K562 (cell line): ENCODE results near the gene HYOU1. TPM values are rescaled to one million over a fixed set of nuclear protein-coding genes. Genes with fewer than 3 reads are reported as not detected.

ENCODE experiments used
- AFF1 ChIP-seq, 2 experiments: fragments of 450-650 bp; IDR thresholded peaks; 2 replicates each; pipeline ENCODE4 v1.6.1; 2018; ENCODE audit warnings: mild to moderate bottlenecking in 2 of 2, low read depth in 1 of 2; ENCODE audit not compliant: partially characterized antibody in 2 of 2
- BRCA1 ChIP-seq, 2 experiments: fragments of 450-650 bp in 1 of 2; sonication (generic) in 1 of 2; formaldehyde crosslinking in 1 of 2; IDR thresholded peaks; 2 replicates each; pipeline versions ENCODE4 v1.5.0 to v1.6.1; 2017 to 2020; ENCODE audit warnings: mild to moderate bottlenecking in 1 of 2, missing genetic modification reagents in 1 of 2
- CBX1 ChIP-seq: sonication (generic); IDR thresholded peaks from 2 replicates; pipeline ENCODE4 v1.6.1; 2016; ENCODE audit warnings: antibody characterized with exemption, low read depth, mild to moderate bottlenecking
- CREB1 ChIP-seq, 2 experiments: sonication (generic) in 1 of 2; formaldehyde crosslinking in 1 of 2; IDR thresholded peaks; 2 replicates each; pipeline versions ENCODE4 v1.6.1 to v1.8.0; 2012 to 2022; ENCODE audit warnings: inconsistent platforms in 1 of 2, mild to moderate bottlenecking in 1 of 2, missing genetic modification reagents in 1 of 2, moderate library complexity in 1 of 2
- EHMT2 ChIP-seq: fragments of 450-650 bp; IDR thresholded peaks from 2 replicates; pipeline ENCODE4 v1.6.1; 2018; ENCODE audit warnings: antibody characterized with exemption
- FIP1L1 ChIP-seq: fragments of 200-400 bp; formaldehyde crosslinking; IDR thresholded peaks from 2 replicates; pipeline ENCODE4 v1.6.1; 2018; ENCODE audit warnings: mild to moderate bottlenecking, low read depth, low read length; ENCODE audit not compliant: poor library complexity, severe bottlenecking
- MEIS2 ChIP-seq: fragments of 450-650 bp; IDR thresholded peaks from 2 replicates; pipeline ENCODE4 v1.6.1; 2014; ENCODE audit warnings: mild to moderate bottlenecking; ENCODE audit not compliant: partially characterized antibody
- MYC ChIP-seq, 2 experiments: fragments of 250-450 bp in 1 of 2; sonication (Bioruptor Pico) in 1 of 2; IDR thresholded peaks; 2 replicates each; pipeline versions ENCODE4 v1.5.1 to v1.6.1; 2012 to 2021; ENCODE audit warnings: low read depth in 2 of 2, borderline replicate concordance in 1 of 2, improper control_type of control experiment in 1 of 2, low read length in 1 of 2, mild to moderate bottlenecking in 1 of 2, moderate library complexity in 1 of 2
- NR1H2 ChIP-seq: sonication (generic); formaldehyde crosslinking; IDR thresholded peaks from 2 replicates; pipeline ENCODE4 v1.4.0; 2020; ENCODE audit warnings: mild to moderate bottlenecking, missing genetic modification reagents
- POLR2H ChIP-seq: IDR thresholded peaks from 2 replicates; pipeline ENCODE4 v1.6.1; 2016; ENCODE audit warnings: missing genetic modification characterization, low read depth, mild to moderate bottlenecking, control low read depth, missing compliant biosample characterization, moderate library complexity
- RAD21 ChIP-seq, 2 experiments: fragments of 250-450 bp in 1 of 2; fragments of 450-650 bp in 1 of 2; sonication (Bioruptor Pico) in 1 of 2; formaldehyde crosslinking in 1 of 2; IDR thresholded peaks in 1 of 2; conservative IDR thresholded peaks in 1 of 2; 2 replicates each; pipeline versions ENCODE4 v1.4.0 to v1.8.0; 2020 to 2022; ENCODE audit warnings: mild to moderate bottlenecking in 2 of 2, moderate library complexity in 1 of 2
- TAF15 ChIP-seq: fragments of 200-400 bp; formaldehyde crosslinking; IDR thresholded peaks from 2 replicates; pipeline ENCODE4 v1.6.1; 2017; ENCODE audit warnings: mild to moderate bottlenecking, low read depth, low read length, moderate library complexity
- U2AF2 ChIP-seq: fragments of 200-400 bp; formaldehyde crosslinking; optimal IDR thresholded peaks from 2 replicates; pipeline ENCODE3; 2017; ENCODE audit warnings: low read depth, mild to moderate bottlenecking, low read length
- ZNF263 ChIP-seq: sonication (generic); formaldehyde crosslinking; IDR thresholded peaks from 2 replicates; pipeline ENCODE4 v1.8.0; 2022; ENCODE audit warnings: mild to moderate bottlenecking, missing genetic modification reagents, borderline replicate concordance
- ZNF280B ChIP-seq: fragments of 250-450 bp; sonication (Bioruptor Pico); IDR thresholded peaks from 2 replicates; pipeline ENCODE4 v1.5.1; 2021; ENCODE audit warnings: mild to moderate bottlenecking
- ZNF717 ChIP-seq: fragments of 250-450 bp; sonication (Bioruptor Pico); IDR thresholded peaks from 2 replicates; pipeline ENCODE4 v1.5.0; 2021
- ZNF76 ChIP-seq: fragments of 250-450 bp; sonication (Bioruptor Pico); IDR thresholded peaks from 2 replicates; pipeline ENCODE4 v1.4.0; 2020; ENCODE audit warnings: mild to moderate bottlenecking, moderate library complexity, borderline replicate concordance
- ZSCAN29 ChIP-seq: fragments of 450-650 bp; IDR thresholded peaks from 2 replicates; pipeline ENCODE4 v1.6.1; 2017
- polyA plus RNA-seq, 8 experiments: library from polyadenylated mRNA; depleted of rRNA in 4 of 8; stranded (reverse) in 5 of 8; unstranded in 3 of 8; fragments of >200 nt; fragmentation: Nextera tagmentation in 2 of 8; fragmentation: Illumina TruSeq in 1 of 8; extraction: Ambion mirVana in 2 of 8; extraction: Trizol in 1 of 8; gene quantifications; 2 replicates each; pipeline versions ENCODE4 v1.2.1 to v1.2.3, GENCODE V29; 2011 to 2014; ENCODE audit warnings: inconsistent platforms in 1 of 8, missing spikeins in 1 of 8
- total RNA-seq, 7 experiments: library from RNA; depleted of rRNA in 6 of 7; stranded (reverse); fragments of >200 nt in 6 of 7; fragmentation: Illumina TruSeq in 2 of 7; extraction: Trizol in 2 of 7; gene quantifications; 2 replicates each; pipeline versions ENCODE4 v1.2.1 to v1.2.3, GENCODE V29; 2011 to 2021; ENCODE audit warnings: low replicate concordance in 1 of 7
- TF ChIP-seq, protein P1 (sequence below): fragments of 450-650 bp; IDR thresholded peaks from 2 replicates; pipeline ENCODE4 v1.6.1; 2016; ENCODE audit warnings: missing biosample characterization, missing genetic modification characterization

Gene HYOU1
- total and polyA plus RNA-seq, 9 of the 15 experiments (the other 6 are each of a cell fraction or from before 2014, with no cell fraction given), result 19.5 to 197 (median 128) TPM

- TF ChIP-seq AFF1 (IDR thresholded peaks at IDR 0.05; ENCODE audit: low read depth in 1 of 2, partially characterized antibody in 2 of 2) (peak in 1 of 2 experiments; percentile 55), U2AF2 (no peak), ZNF263 (CRISPR knock-in tag) (0 out of 2 replicates have a peak, but pooled peaks have one; percentile 3), MYC (IDR thresholded peaks at IDR 0.05; ENCODE audit: low read depth, low read length) (peak; percentile 95), MYC (CRISPR knock-in tag; IDR thresholded peaks at IDR 0.05; ENCODE audit: borderline replicate concordance, low read depth) (no peak; the same call in 1 of the 2 replicates), ZNF717 (CRISPR knock-in tag) (no peak), ZNF76 (CRISPR knock-in tag) (no peak), NR1H2 (CRISPR knock-in tag) (no peak), RAD21 (CRISPR knock-in tag; conservative IDR thresholded peaks at IDR 0.05 in 1 of 2, IDR thresholded peaks at IDR 0.05 in 1 of 2) (peak; percentile 13 to 27; a peak in 2 of 4 replicates), CREB1 (IDR thresholded peaks at IDR 0.05) (peak; percentile 81), CREB1 (CRISPR knock-in tag; IDR thresholded peaks at IDR 0.05) (peak; percentile 88), TAF15 (no peak), BRCA1 (IDR thresholded peaks at IDR 0.05) (no peak), BRCA1 (CRISPR knock-in tag; IDR thresholded peaks at IDR 0.05) (no peak), MEIS2 (no peak), FIP1L1 (peak; percentile 35), CBX1 (no peak), POLR2H (tag) (peak; percentile 88), ZNF280B (CRISPR knock-in tag) (no peak), EHMT2 (no peak), ZSCAN29 (no peak)
- TF ChIP-seq, protein P1, sequence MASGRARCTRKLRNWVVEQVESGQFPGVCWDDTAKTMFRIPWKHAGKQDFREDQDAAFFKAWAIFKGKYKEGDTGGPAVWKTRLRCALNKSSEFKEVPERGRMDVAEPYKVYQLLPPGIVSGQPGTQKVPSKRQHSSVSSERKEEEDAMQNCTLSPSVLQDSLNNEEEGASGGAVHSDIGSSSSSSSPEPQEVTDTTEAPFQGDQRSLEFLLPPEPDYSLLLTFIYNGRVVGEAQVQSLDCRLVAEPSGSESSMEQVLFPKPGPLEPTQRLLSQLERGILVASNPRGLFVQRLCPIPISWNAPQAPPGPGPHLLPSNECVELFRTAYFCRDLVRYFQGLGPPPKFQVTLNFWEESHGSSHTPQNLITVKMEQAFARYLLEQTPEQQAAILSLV, result no peak
Measured at GRCh38 chr11:119057000-119057769, at the start of gene HYOU1 (continued).
